HepG2 (cell line): ENCODE data around the gene RGMA. TPM values are rescaled to one million over a fixed set of nuclear protein-coding genes. Genes with fewer than 3 reads are reported as not detected.

Experiments used
- ATAC-seq: fragments of 200-7000 bp; cut with Tn5 transposase; 3 replicates; pipeline ENCODE4 v1.9.1; 2020; ENCODE audit warnings: mild to moderate bottlenecking, moderate library complexity
- BruUV-seq: library from RNA; stranded (reverse); fragments of 400-500 nt; replicated peaks from 2 replicates; lab custom pipeline; 2021; lab: Mats Ljungman, UMichigan
- CTCF ChIA-PET: fragments of 300-600 bp; formaldehyde crosslinking; extraction: SDS; loops from one replicate; lab custom pipeline; 2021; ENCODE audit warnings: low total read pairs, inconsistent platforms, low intra/inter-chr PET ratio; lab: Yijun Ruan, JAX
- POLR2A ChIA-PET: fragments of 350-600 bp; sonication (Branson Sonifier 250); formaldehyde crosslinking; loops from one replicate; lab custom pipeline; 2020; ENCODE audit warnings: antibody characterized with exemption, inconsistent platforms; lab: Yijun Ruan, JAX
- DNase-seq: peaks from one replicate; pipeline ENCODE4 v3.0.0-alpha.2; 2015; ENCODE audit warnings: low spot score
- FAIRE-seq: peaks from 3 replicates; lab custom pipeline; 2011; peaks lifted over from hg19 to GRCh38; lab: Jason Lieb, UNC
- H2AFZ ChIP-seq: one replicate; pipeline ENCODE4 v1.6.1; 2011; ENCODE audit warnings: low read length, inconsistent platforms
- H3K27ac ChIP-seq: fragments of 300-600 bp; 3 replicates; pipeline ENCODE4 v1.8.0; 2011; ENCODE audit warnings: mixed run types, mild to moderate bottlenecking, mixed read lengths, low read length, inconsistent platforms; ENCODE audit not compliant: insufficient read depth; ENCODE audit errors: extremely low read length
- H3K27me3 ChIP-seq, 2 experiments: fragments of 200-600 bp in 1 of 2; 2 replicates in 1 of 2; 3 replicates in 1 of 2; pipeline versions ENCODE4 v1.6.0 to v1.8.0; 2011; ENCODE audit warnings: low read length in 2 of 2, mild to moderate bottlenecking in 2 of 2, moderate library complexity in 2 of 2, inconsistent platforms in 1 of 2; ENCODE audit not compliant: insufficient read depth in 2 of 2, control insufficient read depth in 1 of 2
- H3K36me3 ChIP-seq, 2 experiments: fragments of 200-600 bp in 1 of 2; replicated peaks in 1 of 2; 2 replicates in 1 of 2; 3 replicates in 1 of 2; pipeline versions ENCODE4 v1.5.1 to v1.8.0; 2011; ENCODE audit warnings: low read length in 2 of 2, inconsistent platforms in 1 of 2; ENCODE audit not compliant: insufficient read depth in 2 of 2, control insufficient read depth in 1 of 2
- H3K4me1 ChIP-seq: 2 replicates; pipeline ENCODE4 v1.5.1; 2012; ENCODE audit warnings: low read length, inconsistent platforms; ENCODE audit not compliant: insufficient read depth
- H3K4me2 ChIP-seq: 2 replicates; pipeline ENCODE4 v1.6.0; 2011; ENCODE audit warnings: low read depth, low read length, inconsistent platforms
- H3K4me3 ChIP-seq, 3 experiments: fragments of 200-600 bp in 1 of 3; sonication (generic), shearing (Covaris generic) in 1 of 3; replicated peaks in 1 of 3; 2 replicates each; pipeline ENCODE4 v1.5.1; 2011 to 2016; ENCODE audit warnings: low read length in 3 of 3, inconsistent platforms in 2 of 3, low read depth in 2 of 3, mild to moderate bottlenecking in 2 of 3, control low read depth in 1 of 3, mixed read lengths in 1 of 3; ENCODE audit not compliant: insufficient read depth in 1 of 3
- H3K79me2 ChIP-seq: one replicate; pipeline ENCODE4 v1.6.1; 2011; ENCODE audit warnings: low read length, inconsistent platforms; ENCODE audit not compliant: insufficient read depth
- H3K9ac ChIP-seq: 2 replicates; pipeline ENCODE4 v1.6.0; 2011; ENCODE audit warnings: mild to moderate bottlenecking, low read depth, low read length, inconsistent platforms; ENCODE audit not compliant: insufficient read depth
- H3K9me3 ChIP-seq: 2 replicates; pipeline ENCODE4 v1.5.1; 2012; ENCODE audit warnings: mild to moderate bottlenecking, low read length
- H4K20me1 ChIP-seq: 2 replicates; pipeline ENCODE4 v1.6.0; 2011; ENCODE audit warnings: inconsistent platforms, mild to moderate bottlenecking, low read length, moderate library complexity; ENCODE audit not compliant: insufficient read depth
- ATF2 ChIP-seq: sonication (generic); formaldehyde crosslinking; IDR thresholded peaks from 2 replicates; pipeline ENCODE4 v1.4.0; 2020; ENCODE audit warnings: missing genetic modification reagents
- CREB1 ChIP-seq, 2 experiments: fragments of 450-650 bp in 1 of 2; IDR thresholded peaks; 2 replicates each; pipeline ENCODE4 v1.6.1; 2016 to 2017; ENCODE audit warnings: control low read depth in 1 of 2, mild to moderate bottlenecking in 1 of 2, missing compliant biosample characterization in 1 of 2, missing genetic modification characterization in 1 of 2
- ZBTB44 ChIP-seq: sonication (generic); formaldehyde crosslinking; IDR thresholded peaks from 2 replicates; pipeline ENCODE4 v1.4.0; 2020; ENCODE audit warnings: missing genetic modification reagents
- ZFP62 ChIP-seq: sonication (generic); formaldehyde crosslinking; IDR thresholded peaks from 2 replicates; pipeline ENCODE4 v1.4.0; 2020; ENCODE audit warnings: missing genetic modification reagents
- ZNF768 ChIP-seq: sonication (generic); formaldehyde crosslinking; IDR thresholded peaks from 2 replicates; pipeline ENCODE4 v1.4.0; 2020; ENCODE audit warnings: missing genetic modification reagents
- ZSCAN21 ChIP-seq: sonication (generic); formaldehyde crosslinking; IDR thresholded peaks from 2 replicates; pipeline ENCODE4 v1.8.0; 2022; ENCODE audit warnings: mild to moderate bottlenecking, missing genetic modification reagents, moderate library complexity, borderline replicate concordance
- WGBS: methylation state at CpG from one replicate; pipeline ENCODE4 v1.1.6; 2017; ENCODE audit warnings: low lambda C conversion rate; 5-methylcytosine and 5-hydroxymethylcytosine counted together
- in situ Hi-C: cut with HindIII; loops from 2 replicates; pipeline ENCODE4 v1.10.0; 2017; ENCODE audit warnings: low pct_unique_long_range_greater_than_20kb; ENCODE audit not compliant: extremely low pct_ligation_motif_present
- intact Hi-C: fragments of 100-400 bp; cut with micrococcal nuclease; formaldehyde crosslinking; loops from one replicate; pipeline ENCODE4 v1.10.0; 2022; ENCODE audit not compliant: unreplicated experiment
- polyA plus RNA-seq, 8 experiments: library from polyadenylated mRNA; depleted of rRNA in 3 of 8; stranded (reverse) in 7 of 8; unstranded in 1 of 8; fragments of >200 nt; fragmentation: Illumina TruSeq in 4 of 8; extraction: Trizol in 4 of 8; gene quantifications; 2 replicates each; pipeline versions ENCODE4 v1.2.1 to v1.2.3, GENCODE V29; 2011 to 2016; ENCODE audit warnings: low read depth in 4 of 8, missing spikeins in 1 of 8, mixed read lengths in 1 of 8; ENCODE audit not compliant: insufficient read depth in 1 of 8
- total RNA-seq, 5 experiments: library from RNA; depleted of rRNA; stranded (reverse); fragments of >200 nt; fragmentation: Illumina TruSeq; extraction: Trizol; gene quantifications; 2 replicates each; pipeline ENCODE4 v1.2.3, GENCODE V29; 2016; ENCODE audit warnings: low read depth in 1 of 5

RGMA gene
- total and polyA plus RNA-seq, 2 of the 13 experiments (the other 11 are each of a cell fraction or from before 2014, with no cell fraction given) = not detected

GRCh38 chr15:93058904-93059427 is 30.0 kb downstream of the RGMA start (continued):
- no peak for TF ChIP-seq ATF2 (CRISPR knock-in tag)
- TF ChIP-seq ZBTB44 (CRISPR knock-in tag) = no peak
- no peak for TF ChIP-seq ZSCAN21 (CRISPR knock-in tag)

GRCh38 chr15:93058128-93058527 is 30.9 kb downstream of the RGMA start:
- in situ Hi-C loops = no loop called here

More at GRCh38 chr15:93058128-93058527, 30.9 kb downstream of the RGMA start:
- ChIA-PET CTCF (no interaction called here), POLR2A (no interaction called here)
- no peak overlapping the region for H3K27ac ChIP-seq
- WGBS = 4% methylated on average over 7 of the region's 8 CpGs
- FAIRE-seq = no peak
- no peaks in the 10 kb centered on the region for H3K9me3 ChIP-seq
- intact Hi-C loops = no loop called here
- no peak overlapping the region for H3K4me3 ChIP-seq
- no peak for ATAC-seq
- no peak overlapping the region for H3K9ac ChIP-seq
- peaks cover 18 to 72% of the 10 kb centered on the region in 2 experiments; a peak in 4 of 5 replicates for H3K27me3 ChIP-seq
- no peaks in the 10 kb centered on the region for H3K36me3 ChIP-seq
- no peak overlapping the region for H3K4me2 ChIP-seq
- DNase-seq = no peak
- BruUV-seq = no TSS peak
- no peaks in the 10 kb centered on the region for H4K20me1 ChIP-seq
- H3K79me2 ChIP-seq = no peaks in the 10 kb centered on the region
- no peak overlapping the region for H2AFZ ChIP-seq
- TF ChIP-seq ZNF768 (CRISPR knock-in tag) (peak; percentile 79), ZFP62 (no peak), CREB1 (IDR thresholded peaks at IDR 0.05) (no peak), CREB1 (CRISPR knock-in tag; IDR thresholded peaks at IDR 0.05) (no peak)
- no peaks in the 10 kb centered on the region for H3K4me1 ChIP-seq
